ENCODE measurements around the gene DCDC2.
"Not testable (repeated sequence)": the region's sequence is repeated elsewhere in the genome, so short reads cannot be mapped to it uniquely, and the experiment has no call there.

DCDC2 gene

DNA sequence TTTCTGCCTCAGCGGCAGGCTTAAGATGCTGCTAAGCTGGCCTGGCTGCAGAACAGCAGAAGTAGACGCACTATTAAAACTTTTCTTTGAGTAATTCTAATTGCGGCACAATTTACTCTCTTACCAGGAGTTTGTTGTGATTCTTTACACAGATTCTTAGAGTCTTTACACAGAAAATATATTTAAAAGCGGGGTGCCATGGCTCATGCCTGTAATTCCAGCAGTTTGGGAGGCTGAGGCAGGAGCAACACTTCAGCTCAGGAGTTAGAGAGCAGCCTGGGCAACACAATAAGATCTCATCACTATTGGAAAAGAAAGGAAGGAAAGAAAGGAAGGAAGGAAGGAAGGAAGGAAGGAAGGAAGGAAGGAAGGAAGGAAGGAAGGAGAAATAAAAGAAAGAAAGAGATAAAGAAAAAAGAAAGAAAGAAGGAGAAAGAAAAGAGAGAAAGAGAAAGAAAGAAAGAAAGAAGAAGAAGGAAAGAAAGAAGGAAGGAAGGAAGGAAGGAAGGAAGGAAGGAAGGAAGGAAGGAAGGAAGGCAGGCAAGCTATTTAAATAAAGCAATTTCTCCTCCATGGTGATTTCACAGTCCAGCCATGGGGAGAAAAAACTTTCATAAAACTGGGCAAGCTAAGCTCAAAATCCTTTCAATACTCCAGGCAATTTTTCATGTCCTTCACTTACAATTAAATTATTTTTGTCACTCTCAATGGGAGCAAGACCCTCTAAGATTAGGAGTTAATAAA is 23.8 kb upstream of the DCDC2 start:
- DNase-seq (ENCODE audit: low read depth in 1 of 2, low spot score in 1 of 2), result no peak

DNA sequence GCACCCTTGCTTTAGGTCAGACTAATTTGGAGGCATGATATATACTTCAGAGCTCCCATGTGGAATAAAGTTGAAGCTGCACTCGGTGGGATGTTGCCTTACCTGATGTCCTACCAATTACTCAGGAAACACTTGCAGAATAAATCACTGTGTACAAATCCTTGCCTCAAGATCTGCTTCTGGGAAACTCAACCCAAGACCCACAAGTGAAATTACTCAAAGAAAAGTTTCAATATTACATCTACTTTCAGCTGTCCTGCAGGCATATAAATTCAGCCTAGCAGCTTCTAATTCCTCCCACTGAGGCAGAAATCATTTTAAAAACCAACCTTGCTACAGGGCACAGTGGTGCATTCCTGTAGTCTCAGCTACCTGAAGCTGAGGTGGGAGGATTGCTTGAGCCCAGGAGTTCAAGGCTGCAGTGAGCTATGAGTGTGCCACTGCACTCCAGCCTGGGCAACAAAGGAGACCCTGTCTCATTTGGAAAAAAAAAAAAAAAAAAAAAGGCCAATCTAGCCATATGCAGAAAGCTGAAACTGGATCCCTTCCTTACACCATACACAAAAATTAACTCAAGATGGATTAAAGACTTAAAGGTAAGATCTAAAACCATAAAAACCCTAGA is 20.7 kb upstream of the DCDC2 start:
- no peak for DNase-seq (ENCODE audit: low read depth in 1 of 2, low spot score in 1 of 2)

- no peak for DNase-seq (ENCODE audit: low read depth in 1 of 2, low spot score in 1 of 2)
Measured at GRCh38 chr6:24376871-24377270, 19.0 kb upstream of the DCDC2 start.

GRCh38 chr6:24374612-24375011 is 16.8 kb upstream of the DCDC2 start:
- DNase-seq (ENCODE audit: low read depth in 1 of 2, low spot score in 1 of 2), result no peak

- DNase-seq (ENCODE audit: low read depth in 1 of 2, low spot score in 1 of 2), result not testable (repeated sequence)
Measured at GRCh38 chr6:24365103-24365633, 7.3 kb upstream of the DCDC2 start.

DNA sequence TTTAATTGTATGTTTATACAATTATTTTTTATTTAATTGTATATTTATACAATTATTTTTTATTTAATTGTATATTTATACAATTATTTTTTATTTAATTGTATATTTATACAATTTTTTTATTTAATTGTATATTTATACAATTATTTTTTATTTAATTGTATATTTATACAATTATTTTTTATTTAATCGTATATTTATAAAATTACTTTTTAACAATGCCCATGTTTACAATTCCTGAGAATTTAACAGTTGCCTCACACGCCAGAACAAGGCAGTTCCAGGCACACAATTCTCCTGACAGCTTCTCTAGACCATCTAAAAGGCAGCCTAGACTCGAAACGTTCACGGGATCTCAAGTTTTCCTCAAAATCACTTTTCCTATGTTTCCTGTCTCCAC is 4.5 kb upstream of the DCDC2 start:
- DNase-seq (ENCODE audit: low read depth in 1 of 2, low spot score in 1 of 2), result not testable (repeated sequence)

GRCh38 chr6:24359640-24360454 is 2.0 kb upstream of the DCDC2 start:
- DNase-seq (ENCODE audit: low read depth in 1 of 2, low spot score in 1 of 2), result peak; percentile 58 to 68

DNA sequence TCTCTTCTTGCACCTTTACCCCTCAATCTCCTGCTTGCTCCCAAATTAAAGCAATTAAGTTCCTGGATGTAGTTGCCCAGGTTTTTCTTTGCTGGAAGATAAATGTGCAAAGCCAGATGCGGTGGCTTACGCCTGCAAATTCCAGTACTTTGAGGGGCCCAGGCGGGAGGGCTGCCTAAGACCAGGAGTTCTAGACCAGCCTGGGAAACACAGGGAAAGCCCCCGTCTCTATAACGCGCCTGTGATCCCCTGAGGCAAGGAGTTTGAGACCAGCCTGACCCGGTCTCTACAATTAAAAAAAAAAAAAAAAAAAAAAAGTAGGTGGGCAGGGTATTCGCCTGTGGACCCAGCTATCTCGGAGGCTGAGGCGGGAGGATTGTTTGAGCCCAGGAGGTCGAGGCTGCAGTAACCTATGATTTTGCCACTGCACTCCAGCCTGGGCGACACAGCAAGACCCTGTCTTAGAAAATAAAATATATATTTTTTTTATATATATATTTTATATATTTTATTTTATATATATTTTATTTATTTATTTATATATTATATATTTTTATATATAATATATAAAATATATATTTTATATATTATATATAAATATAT is 461 bp upstream of the DCDC2 start:
- no peak for DNase-seq (ENCODE audit: low read depth in 1 of 2, low spot score in 1 of 2)

GRCh38 chr6:24356310-24356973 is 1.4 kb downstream of the DCDC2 start:
- no peak for DNase-seq (ENCODE audit: low read depth in 1 of 2, low spot score in 1 of 2)

DNA sequence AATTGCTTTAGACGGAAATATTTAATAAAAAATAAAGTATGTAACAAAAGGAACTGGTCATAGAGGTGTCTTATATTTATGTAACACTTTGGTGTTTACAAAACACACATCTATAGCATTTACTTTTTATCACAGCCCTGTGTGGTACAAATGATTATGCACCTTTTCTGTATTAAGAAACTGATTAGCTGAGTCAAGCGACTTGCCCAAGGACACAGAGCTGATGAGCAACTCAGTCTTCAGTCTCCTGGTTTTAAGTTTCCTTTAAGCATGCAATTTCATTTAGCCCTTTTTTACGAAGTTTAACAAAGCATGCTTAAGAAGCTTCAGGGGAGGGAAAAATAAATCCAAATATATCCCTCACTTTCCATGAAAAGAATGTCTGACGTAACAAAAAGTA is 2.5 kb downstream of the DCDC2 start:
- no peak for DNase-seq (ENCODE audit: low read depth in 1 of 2, low spot score in 1 of 2)

DNA sequence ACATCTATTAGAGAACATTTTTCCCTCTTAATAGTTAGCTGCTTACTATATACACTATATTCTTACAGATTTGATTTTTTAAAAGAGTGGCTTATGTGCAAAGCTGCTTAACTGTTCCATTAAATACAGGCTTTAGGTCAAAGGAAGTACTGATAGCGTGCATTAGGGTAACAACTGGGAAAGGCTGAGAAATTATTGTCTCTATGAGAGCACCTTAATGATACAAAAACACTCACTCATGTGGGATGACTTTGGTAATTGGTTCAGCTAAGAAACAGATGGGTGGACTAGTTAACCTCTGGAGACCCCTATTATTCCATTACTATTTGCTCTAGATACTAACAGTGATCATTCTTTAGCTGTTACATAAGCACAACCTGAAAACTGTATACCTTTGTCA is 4.0 kb downstream of the DCDC2 start:
- no peak for DNase-seq (ENCODE audit: low read depth in 1 of 2, low spot score in 1 of 2)

DNA sequence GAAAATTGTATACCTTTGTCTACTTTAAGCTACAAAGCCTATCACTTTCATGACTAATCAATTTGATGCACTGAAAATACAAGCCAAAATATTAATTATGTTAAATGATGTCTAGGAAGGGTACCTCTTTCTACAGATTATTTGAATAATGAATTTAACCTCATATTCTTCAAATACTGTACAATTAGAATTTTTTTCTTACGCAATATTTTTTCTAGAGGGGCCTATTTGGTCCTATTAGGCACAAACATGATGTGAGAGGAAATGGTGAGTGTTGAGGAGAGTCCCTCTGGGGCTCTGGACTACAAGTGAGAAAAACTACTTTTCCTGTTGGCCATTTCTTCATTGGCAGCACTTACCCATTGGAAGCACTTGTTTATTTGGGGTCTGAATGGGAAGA is 5.4 kb downstream of the DCDC2 start:
- no peak for DNase-seq (ENCODE audit: low read depth in 1 of 2, low spot score in 1 of 2)

DNA sequence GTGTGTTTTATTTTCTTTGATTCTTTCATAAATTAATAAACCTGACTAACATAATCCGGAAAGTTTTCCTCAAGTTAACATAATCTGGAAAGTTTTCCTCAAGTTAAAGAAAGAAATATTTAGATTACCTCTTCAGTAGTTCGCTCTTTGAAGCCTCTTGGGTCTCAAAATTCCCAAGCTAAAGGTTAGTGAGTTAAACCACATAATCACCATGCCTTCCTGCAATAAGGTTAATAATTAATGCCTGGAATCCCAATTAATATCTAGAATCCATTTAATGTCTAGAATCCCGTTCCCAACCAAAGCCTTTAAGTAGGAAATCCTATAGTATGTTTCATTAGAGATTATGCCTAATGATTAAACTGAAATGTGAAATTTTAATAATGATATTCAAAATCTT is 12.9 kb downstream of the DCDC2 start:
- DNase-seq (ENCODE audit: low read depth in 1 of 2, low spot score in 1 of 2), result no peak

GRCh38 chr6:24340998-24341938 is 16.6 kb downstream of the DCDC2 start:
- DNase-seq (ENCODE audit: low read depth in 1 of 2, low spot score in 1 of 2), result no peak

- no peak for DNase-seq (ENCODE audit: low read depth in 1 of 2, low spot score in 1 of 2)
Measured at GRCh38 chr6:24339932-24340331, 17.9 kb downstream of the DCDC2 start.

DNA sequence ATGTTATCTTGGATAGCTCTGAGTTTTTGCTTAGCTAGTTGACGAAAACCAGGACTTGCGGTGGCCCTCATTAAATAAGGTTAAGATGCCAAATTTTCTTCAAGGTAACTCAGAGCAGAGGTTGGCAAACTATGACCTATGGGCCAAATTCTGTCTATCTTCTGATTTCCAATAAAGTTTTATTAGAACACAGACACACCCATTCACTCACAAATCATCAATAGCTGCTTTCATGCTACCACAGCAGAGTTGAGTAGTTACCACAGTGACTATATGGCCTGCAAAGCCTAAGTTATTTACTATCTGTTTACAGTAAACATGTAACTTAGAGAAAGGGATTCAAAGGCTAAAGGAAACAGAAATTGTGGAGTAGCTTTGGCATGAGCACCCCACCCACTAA is 23.6 kb downstream of the DCDC2 start:
- no peak for DNase-seq (ENCODE audit: low read depth in 1 of 2, low spot score in 1 of 2)

- no peak for DNase-seq (ENCODE audit: low read depth in 1 of 2, low spot score in 1 of 2)
Measured at GRCh38 chr6:24332317-24332716, 25.5 kb downstream of the DCDC2 start.

GRCh38 chr6:24330137-24330732 is 27.6 kb downstream of the DCDC2 start:
- no peak for DNase-seq (ENCODE audit: low read depth in 1 of 2, low spot score in 1 of 2)

- DNase-seq (ENCODE audit: low read depth in 1 of 2, low spot score in 1 of 2), result no peak
Measured at GRCh38 chr6:24329451-24329850, 28.4 kb downstream of the DCDC2 start.
